Head of caudate nucleus (tissue), 42 donors: Measurements from ENCODE around the gene SLC44A1.
"Not testable (repeated sequence)": the region's sequence is repeated elsewhere in the genome, so short reads cannot be mapped to it uniquely, and the experiment has no call there.

Experiments
- DNase-seq, 42 donors: peaks; one replicate each; pipeline versions ENCODE4 v3.0.0 to v3.0.0-alpha.2; 2020 to 2021; ENCODE audit warnings: mixed read lengths in 7 of 42
- intact Hi-C: fragments of 100-400 bp; cut with DNase I; formaldehyde crosslinking; loops from one replicate; pipeline ENCODE4 v1.15.0; 2022

The SLC44A1 gene

GRCh38 chr9:105259731-105260612, 15.5 kb downstream of the SLC44A1 start:
- no peak for DNase-seq
- intact Hi-C loops: no loop called here

DNA sequence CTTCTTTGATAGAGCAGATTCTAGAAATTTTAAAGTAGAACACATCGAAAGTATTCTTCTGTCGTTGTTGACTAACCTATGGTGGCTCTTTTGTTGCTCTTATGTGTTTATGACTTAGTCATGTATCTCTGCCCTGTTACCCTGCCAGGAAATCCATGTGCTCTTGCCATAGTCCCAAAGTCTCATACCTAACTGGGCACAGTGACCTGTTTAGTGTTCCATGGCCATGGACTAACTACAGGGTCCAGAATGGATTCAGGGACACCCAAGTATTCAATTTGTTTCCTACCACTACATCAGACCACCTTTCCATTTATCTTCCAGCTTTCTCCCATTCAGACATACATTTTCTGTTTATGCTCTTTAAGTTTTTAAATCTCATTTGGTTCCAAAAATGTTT, 18.0 kb downstream of the SLC44A1 start:
- DNase-seq: no peak
- intact Hi-C loops: no loop called here

- intact Hi-C loops: no loop called here
- no peak for DNase-seq
These were observed 19.9 kb downstream of the SLC44A1 start for GRCh38 chr9:105264380-105264779.

DNA sequence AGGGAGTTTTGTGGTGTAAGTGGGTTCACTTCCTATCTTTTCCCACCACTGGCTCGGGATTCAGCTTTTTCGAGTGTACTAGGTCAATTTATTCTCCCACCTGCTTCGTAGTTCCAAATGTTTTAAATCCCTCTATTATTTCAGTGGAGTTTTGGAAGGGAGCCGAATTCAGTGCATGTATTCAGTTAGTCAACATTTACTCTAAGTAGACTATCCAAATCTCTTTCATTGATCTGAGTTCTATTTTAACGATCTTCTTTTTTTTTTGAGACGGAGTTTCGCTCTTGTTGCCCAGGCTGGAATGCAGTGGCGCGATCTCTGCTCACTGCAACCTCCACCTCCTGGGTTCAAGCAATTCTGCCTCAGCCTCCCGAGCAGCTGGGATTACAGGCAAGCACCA, 23.8 kb downstream of the SLC44A1 start:
- DNase-seq, intact Hi-C loops: not testable (repeated sequence)

GRCh38 chr9:105269593-105269992, 25.1 kb downstream of the SLC44A1 start:
- intact Hi-C loops: no loop called here

GRCh38 chr9:105270711-105271110, 26.3 kb downstream of the SLC44A1 start:
- intact Hi-C loops: no loop called here
- DNase-seq: no peak

More at GRCh38 chr9:105269593-105269992, 25.1 kb downstream of the SLC44A1 start:
- no peak for DNase-seq

DNA sequence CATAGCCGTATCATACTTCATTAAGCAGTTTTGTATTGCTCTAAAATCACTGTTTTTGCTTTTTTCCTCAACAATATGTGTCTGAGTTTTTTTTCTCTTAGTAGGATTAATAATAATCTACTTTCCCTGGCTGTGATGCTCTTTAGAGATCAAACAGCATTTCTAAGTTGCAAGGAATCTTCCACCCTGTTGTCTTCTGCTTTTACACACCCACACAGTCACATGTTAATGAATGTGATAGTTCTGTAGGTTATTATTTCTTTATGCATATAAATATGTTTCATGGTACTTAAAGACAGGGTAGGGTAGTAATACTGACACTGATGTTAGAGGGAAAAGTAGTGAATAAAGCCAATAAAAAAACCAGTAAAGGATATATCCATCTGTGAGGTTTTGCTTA, 29.3 kb downstream of the SLC44A1 start:
- intact Hi-C loops: no loop called here
- DNase-seq: no peak

- intact Hi-C loops: no loop called here
- no peak for DNase-seq
These were observed 30.7 kb downstream of the SLC44A1 start for GRCh38 chr9:105275111-105275510.

DNA sequence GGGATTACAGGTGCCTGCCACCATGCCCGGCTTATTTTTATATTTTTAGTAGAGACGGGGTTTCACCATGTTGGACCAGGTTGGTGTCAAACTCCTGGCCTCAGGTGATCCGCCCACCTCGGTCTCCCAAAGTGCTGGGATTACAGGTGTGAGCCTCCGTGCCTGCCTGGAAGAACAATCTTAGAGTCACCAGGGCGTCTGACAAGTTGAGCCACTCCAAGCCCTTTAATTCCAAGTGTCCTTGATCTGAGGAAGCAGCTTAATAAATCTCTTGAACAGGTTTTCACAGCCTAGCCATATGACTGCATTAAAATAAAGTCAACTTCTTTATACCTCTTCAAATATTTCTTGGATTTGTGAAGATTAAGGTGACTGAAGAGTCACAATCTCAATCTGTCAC, 31.5 kb downstream of the SLC44A1 start:
- DNase-seq: no peak
- intact Hi-C loops: no loop called here

DNA sequence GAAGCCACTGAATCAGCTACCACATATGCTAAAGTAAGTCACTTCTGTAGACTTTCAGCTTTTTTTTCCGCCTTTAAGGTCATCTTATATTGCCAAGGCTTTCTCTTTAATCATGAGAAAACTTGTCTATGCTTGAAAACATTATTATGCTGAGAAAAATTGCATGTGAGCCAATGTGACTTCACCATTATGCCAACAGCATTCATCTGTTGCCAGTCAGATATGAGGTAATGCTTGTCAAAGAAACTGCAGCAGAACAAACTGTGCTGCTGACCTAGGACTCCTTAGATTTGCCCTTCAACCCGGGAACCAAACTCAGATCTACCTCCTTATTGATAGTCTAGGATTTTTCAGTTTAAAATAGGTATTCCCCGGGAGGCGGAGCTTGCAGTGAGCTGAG, 34.3 kb downstream of the SLC44A1 start:
- DNase-seq: peak in 6 of 42 donors; percentile 26 to 76 (median 46)
- intact Hi-C loops: no loop called here

DNA sequence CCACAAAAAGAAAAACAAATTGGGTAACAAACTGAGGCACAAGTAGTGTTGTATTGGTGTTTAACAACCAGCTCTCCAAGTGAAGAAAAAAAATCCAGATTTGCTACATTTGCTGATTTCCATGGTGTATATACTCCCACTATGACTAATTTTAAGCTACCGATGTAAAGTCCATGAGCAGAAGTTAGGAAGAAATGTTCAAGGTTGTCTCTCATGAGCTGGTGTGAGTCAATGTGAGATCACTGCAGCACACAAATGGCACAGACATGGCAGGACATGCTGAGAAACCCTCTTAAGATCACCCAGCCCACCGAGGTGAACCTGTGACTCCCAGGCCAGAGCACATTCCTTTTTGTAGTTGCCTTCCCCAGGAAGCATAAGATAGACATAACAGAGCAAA, 36.2 kb downstream of the SLC44A1 start:
- no peak for DNase-seq
- intact Hi-C loops: no loop called here

GRCh38 chr9:105281272-105281671, 36.8 kb downstream of the SLC44A1 start:
- no peak for DNase-seq
- intact Hi-C loops: no loop called here

- intact Hi-C loops: no loop called here
- DNase-seq: no peak
These were observed 37.5 kb downstream of the SLC44A1 start for GRCh38 chr9:105281926-105282325.

DNA sequence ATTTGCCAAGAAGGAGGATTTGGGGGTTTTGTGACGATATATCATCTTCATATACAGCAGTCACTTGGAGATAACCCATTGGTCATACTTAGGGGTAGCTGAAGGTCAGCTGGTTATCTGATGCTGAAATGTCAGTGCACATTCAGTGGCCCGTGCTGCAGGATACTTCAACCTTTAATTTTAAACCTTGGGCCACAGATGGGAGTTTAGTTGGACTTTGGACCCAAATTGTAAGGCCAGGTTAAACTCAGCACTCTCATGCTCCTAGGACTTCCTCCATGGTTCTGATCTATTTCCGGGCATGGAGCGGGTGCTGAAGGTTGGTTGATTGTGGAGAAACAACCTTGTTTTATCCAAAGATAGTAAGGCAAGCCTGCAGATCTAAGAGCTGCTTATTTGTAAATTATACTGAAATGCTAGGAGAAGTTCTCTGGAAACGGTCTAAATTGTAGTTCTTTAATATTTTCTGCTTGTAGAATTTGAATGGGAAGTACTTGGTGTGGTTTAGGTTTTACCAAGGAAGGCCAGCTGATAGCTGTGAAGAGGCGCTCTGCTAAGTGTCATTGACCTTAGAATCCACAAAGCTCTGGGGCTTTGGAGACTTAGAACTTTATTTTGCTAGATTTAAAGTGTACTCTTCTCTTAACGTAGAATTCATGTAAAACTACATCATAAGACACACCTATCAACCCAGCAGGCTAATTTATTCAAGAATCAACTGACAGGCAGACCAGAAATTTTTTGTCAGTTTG, 38.6 kb downstream of the SLC44A1 start:
- DNase-seq: no peak
- intact Hi-C loops: no loop called here

DNA sequence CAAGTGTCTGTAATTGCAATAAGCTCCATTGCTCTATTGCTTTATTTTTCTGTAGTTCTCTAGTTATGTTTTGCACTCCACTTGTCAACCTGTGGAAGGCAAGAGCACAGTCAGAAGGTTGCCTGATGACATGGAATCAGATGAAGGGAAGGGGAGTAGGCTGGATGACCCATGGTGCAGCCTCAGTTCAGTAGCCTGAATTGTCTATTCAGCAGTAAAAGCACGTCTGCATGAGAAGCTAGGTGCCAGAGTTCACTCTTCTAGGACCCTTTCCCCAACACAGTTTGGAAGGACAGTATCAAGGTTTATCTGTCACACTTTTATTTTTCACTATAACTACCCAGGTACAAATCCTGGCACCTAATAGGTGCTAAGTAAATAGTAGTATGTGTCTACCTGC, 39.3 kb downstream of the SLC44A1 start:
- DNase-seq: no peak
- intact Hi-C loops: no loop called here

GRCh38 chr9:105284463-105284862, 40.0 kb downstream of the SLC44A1 start:
- DNase-seq: no peak
- intact Hi-C loops: no loop called here

GRCh38 chr9:105286098-105286497, 41.6 kb downstream of the SLC44A1 start:
- no peak for DNase-seq
- intact Hi-C loops: no loop called here

GRCh38 chr9:105289305-105289704, 44.9 kb downstream of the SLC44A1 start:
- DNase-seq: no peak
- intact Hi-C loops: no loop called here

GRCh38 chr9:105290418-105290817, 46.0 kb downstream of the SLC44A1 start:
- peak in 10 of 42 donors; percentile 31 to 78 (median 49) for DNase-seq

GRCh38 chr9:105290954-105291353, 46.5 kb downstream of the SLC44A1 start:
- DNase-seq: no peak
- intact Hi-C loops: no loop called here

More at GRCh38 chr9:105290418-105290817, 46.0 kb downstream of the SLC44A1 start:
- intact Hi-C loops: no loop called here
